Measurements from ENCODE around the gene ZSWIM5. TPM values are rescaled to one million over a fixed set of nuclear protein-coding genes. Genes with fewer than 3 reads are reported as not detected.

ZSWIM5 gene
- total and polyA plus RNA-seq, 9 of the 15 experiments (the other 6 are each of a cell fraction or from before 2014, with no cell fraction given), result under 0.01 to 0.07 (median 0.03) TPM; not detected in 3

DNA sequence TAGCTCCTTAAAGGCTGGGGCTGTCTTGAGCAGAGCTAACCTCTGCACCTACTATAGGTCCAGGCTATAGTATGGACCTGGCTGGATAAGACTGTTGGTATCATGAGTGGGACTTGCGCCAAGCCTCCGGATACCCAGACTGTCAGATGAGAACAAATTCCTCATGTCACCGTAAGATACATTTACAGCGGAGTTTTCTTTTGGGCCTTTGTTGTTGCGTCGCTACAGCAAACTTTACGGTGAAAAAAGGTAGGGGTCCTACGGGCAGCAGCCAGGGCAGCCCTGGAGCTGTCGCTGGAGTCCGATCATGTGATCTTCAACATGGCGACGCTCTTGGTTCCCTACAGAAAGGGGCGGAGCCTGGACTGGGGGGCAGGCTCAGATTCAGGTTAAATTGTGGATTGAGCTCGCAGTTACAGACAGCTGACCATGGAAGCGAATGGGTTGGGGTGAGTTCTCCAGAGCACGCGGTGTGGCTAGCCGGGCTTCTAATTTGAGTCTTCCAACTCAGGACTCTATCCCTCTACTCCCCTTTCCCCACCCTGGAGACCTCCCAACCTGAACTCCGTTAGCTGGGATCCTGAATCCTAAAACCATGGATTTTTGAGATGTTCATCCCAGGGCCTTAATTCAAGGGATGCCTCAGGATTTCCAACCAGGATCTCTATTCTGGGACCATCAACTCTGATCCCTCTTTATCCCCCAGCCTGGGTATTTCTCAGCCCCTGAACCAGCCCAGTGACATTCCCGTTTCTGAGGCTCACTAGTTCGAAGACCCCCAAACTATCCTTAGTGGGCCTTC lies 194.4 kb downstream of the ZSWIM5 start, which contains the start of gene UROD (continued):
- TF ChIP-seq MYC (IDR thresholded peaks at IDR 0.05; ENCODE audit: low read depth, low read length), result peak; percentile 72
- TF ChIP-seq MYC (CRISPR knock-in tag; IDR thresholded peaks at IDR 0.05; ENCODE audit: borderline replicate concordance, low read depth), result peak; percentile 80; the same call in 1 of the 2 replicates
- no peak for TF ChIP-seq SAFB2 (IDR thresholded peaks at IDR 0.05; ENCODE audit: borderline replicate concordance, low read depth, low read length, severe bottlenecking)
- TF ChIP-seq, protein P1, sequence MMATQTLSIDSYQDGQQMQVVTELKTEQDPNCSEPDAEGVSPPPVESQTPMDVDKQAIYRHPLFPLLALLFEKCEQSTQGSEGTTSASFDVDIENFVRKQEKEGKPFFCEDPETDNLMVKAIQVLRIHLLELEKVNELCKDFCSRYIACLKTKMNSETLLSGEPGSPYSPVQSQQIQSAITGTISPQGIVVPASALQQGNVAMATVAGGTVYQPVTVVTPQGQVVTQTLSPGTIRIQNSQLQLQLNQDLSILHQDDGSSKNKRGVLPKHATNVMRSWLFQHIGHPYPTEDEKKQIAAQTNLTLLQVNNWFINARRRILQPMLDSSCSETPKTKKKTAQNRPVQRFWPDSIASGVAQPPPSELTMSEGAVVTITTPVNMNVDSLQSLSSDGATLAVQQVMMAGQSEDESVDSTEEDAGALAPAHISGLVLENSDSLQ (IDR thresholded peaks at IDR 0.05), result peak; percentile 58
- TF ChIP-seq STAT6 (CRISPR knock-in tag; IDR thresholded peaks at IDR 0.05), result no peak
- peak; percentile 59; the same call in 1 of the 2 replicates for TF ChIP-seq NR2C1 (IDR thresholded peaks at IDR 0.05)
- no peak for TF ChIP-seq NR2C1 (tag; IDR thresholded peaks at IDR 0.05)
- no peak for TF ChIP-seq ZNF280A (IDR thresholded peaks at IDR 0.05; ENCODE audit: low read depth, partially characterized antibody)
- TF ChIP-seq SIN3A (IDR thresholded peaks at IDR 0.05; ENCODE audit: borderline replicate concordance in 2 of 2, control insufficient read depth in 1 of 2, low read depth in 2 of 2, low read length in 2 of 2), result peak; percentile 94 to 96; a peak in 3 of 4 replicates
- TF ChIP-seq ATF3 (IDR thresholded peaks at IDR 0.05), result no peak
- no peak; the same call in 1 of the 2 replicates for TF ChIP-seq ATF3 (CRISPR knock-in tag; conservative IDR thresholded peaks at IDR 0.05)
- TF ChIP-seq POLR3A (IDR thresholded peaks at IDR 0.05; ENCODE audit: borderline replicate concordance, extremely low read depth, insufficient read depth, insufficient read length), result no peak
- TF ChIP-seq ZNF583 (CRISPR knock-in tag; IDR thresholded peaks at IDR 0.05), result 0 out of 2 replicates have a peak, but pooled peaks have one; percentile 18
- peak; percentile 62 for TF ChIP-seq CREB1 (IDR thresholded peaks at IDR 0.05)
- TF ChIP-seq CREB1 (CRISPR knock-in tag; IDR thresholded peaks at IDR 0.05), result 0 out of 2 replicates have a peak, but pooled peaks have one; percentile 14
- no peak for TF ChIP-seq ZNF696 (CRISPR knock-in tag; conservative IDR thresholded peaks at IDR 0.05)
- TF ChIP-seq, protein P2, sequence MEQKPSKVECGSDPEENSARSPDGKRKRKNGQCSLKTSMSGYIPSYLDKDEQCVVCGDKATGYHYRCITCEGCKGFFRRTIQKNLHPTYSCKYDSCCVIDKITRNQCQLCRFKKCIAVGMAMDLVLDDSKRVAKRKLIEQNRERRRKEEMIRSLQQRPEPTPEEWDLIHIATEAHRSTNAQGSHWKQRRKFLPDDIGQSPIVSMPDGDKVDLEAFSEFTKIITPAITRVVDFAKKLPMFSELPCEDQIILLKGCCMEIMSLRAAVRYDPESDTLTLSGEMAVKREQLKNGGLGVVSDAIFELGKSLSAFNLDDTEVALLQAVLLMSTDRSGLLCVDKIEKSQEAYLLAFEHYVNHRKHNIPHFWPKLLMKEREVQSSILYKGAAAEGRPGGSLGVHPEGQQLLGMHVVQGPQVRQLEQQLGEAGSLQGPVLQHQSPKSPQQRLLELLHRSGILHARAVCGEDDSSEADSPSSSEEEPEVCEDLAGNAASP (IDR thresholded peaks at IDR 0.05), result no peak
- TF ChIP-seq TEAD2 (tag; IDR thresholded peaks at IDR 0.05), result no peak
